GM12874 (cell line): Measurements from ENCODE around the gene RORB.

Experiments
- TF ChIP-seq, protein P1 (sequence below): IDR thresholded peaks from 2 replicates; pipeline ENCODE4 v1.5.1; 2011; ENCODE audit warnings: low read depth, mild to moderate bottlenecking, control low read depth, low read length, moderate library complexity; ENCODE audit not compliant: insufficient read depth

RORB gene

DNA sequence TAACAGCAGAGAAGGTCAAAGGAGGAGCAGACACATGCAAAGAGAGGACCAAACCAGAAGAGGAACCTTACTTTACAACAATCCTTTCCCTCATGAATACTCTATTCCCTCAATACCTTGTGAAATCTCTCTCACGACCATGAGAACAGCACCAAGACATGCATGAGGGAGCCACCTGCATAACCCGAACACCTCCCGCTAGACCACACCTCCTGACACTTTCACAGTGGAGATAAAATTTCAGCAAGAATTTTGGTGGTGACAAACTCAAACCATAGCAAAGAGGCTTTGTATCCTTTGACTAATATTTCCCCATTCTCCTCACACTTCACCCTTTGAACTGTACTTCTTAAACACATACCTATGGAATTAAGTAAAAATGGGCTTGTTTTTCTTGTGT is 101.7 kb downstream of the RORB start:
- TF ChIP-seq, protein P1, sequence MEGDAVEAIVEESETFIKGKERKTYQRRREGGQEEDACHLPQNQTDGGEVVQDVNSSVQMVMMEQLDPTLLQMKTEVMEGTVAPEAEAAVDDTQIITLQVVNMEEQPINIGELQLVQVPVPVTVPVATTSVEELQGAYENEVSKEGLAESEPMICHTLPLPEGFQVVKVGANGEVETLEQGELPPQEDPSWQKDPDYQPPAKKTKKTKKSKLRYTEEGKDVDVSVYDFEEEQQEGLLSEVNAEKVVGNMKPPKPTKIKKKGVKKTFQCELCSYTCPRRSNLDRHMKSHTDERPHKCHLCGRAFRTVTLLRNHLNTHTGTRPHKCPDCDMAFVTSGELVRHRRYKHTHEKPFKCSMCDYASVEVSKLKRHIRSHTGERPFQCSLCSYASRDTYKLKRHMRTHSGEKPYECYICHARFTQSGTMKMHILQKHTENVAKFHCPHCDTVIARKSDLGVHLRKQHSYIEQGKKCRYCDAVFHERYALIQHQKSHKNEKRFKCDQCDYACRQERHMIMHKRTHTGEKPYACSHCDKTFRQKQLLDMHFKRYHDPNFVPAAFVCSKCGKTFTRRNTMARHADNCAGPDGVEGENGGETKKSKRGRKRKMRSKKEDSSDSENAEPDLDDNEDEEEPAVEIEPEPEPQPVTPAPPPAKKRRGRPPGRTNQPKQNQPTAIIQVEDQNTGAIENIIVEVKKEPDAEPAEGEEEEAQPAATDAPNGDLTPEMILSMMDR, result no peak

GRCh38 chr9:74609671-74610405 is 112.7 kb downstream of the RORB start:
- TF ChIP-seq, protein P1, result no peak

- TF ChIP-seq, protein P1, result no peak
Observed at GRCh38 chr9:74610523-74611061, 113.5 kb downstream of the RORB start.

- TF ChIP-seq, protein P1, result no peak
Observed at GRCh38 chr9:74630228-74630627, 133.1 kb downstream of the RORB start.

DNA sequence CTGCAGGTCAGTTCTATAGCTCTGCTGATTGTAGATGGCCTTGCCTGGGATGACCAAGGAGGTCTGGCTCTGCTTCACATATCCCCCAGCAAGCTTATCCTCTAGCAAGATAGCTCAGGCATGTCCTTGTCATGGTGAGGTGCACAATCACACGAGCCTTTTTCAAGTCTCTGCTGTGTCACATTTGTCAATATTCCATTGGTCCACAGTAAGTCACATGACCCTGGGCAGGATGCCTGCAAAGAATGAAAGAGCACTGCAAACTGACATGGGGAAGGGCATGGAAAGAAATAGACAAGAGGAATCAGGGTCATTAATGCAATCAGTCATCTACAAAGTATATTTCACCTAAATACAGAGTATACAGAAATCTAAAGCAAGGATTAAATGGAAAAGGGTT is 142.0 kb downstream of the RORB start:
- TF ChIP-seq, protein P1, result no peak

GRCh38 chr9:74642376-74642775 is 145.2 kb downstream of the RORB start:
- TF ChIP-seq, protein P1, result no peak

DNA sequence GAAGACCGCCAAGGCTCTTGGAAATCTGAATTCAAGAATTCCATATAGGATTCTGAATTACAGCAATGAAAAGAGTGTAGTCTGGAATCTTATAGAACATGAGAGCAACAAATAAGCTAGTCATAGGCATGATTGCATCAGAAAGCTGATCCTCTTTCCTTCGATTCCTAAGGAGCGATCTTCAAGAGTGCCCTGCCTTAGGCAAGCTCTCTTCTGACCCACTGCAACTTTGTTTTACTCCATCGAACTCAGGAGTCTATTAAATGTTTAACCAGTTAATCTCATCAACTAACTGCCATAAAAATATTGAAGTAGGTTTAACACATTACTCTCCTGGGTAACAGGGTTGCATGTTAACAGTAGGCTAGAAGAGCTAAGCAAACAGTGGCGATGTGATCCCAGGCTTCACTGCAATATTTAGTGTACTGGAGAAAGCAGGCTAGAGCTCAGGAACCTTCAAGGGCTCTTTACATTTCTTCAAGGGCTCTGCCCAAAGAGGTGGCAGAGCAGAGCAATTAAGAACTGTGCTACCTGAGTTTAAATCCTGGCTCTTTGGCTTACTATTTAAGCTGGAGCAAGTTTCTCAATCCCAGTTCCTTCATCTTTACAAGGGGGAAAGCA is 146.3 kb downstream of the RORB start:
- TF ChIP-seq, protein P1, result no peak
